ENCODE data around the gene ZNF592.
"Not testable (repeated sequence)": the region's sequence is repeated elsewhere in the genome, so short reads cannot be mapped to it uniquely, and the experiment has no call there.

ZNF592 gene

GRCh38 chr15:84748274-84749110 is at the start of gene ZNF592:
TSS of gene ZNF592 (plus strand) at chr15:84748592. CDS start at chr15:84782676, 34,084 bp downstream.
- DNase-seq = no peak

DNA sequence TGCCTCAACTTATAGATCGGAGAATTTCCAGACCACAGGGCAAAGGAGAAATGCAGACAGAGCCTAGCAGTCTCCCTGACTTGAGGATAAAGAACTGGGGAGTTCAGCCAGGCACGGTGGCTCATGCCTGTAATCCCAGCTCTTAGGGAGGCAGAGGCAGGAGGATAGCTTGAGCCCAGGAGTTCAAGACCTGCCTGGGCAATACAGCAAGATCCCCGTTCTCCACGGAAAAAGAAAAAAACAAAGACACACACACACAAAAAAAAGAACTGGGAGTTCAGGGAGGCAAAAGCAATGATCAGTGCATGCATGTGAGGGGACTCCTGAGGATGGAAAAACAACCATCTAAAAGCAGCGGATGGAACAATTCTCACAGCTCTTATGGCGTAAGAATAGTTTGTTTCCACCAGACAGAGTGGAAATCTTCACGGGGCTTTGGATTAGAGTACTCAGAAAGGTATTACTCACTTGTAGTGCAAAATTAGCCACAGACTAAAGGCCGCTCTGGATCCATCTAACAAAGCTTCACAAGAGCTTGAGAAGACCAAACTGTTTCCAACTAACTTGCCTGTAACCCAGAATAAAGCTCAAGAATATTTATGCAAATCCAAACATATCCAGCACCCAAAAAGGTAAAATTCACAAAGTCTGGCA is 48.7 kb upstream of the ZNF592 start:
- no peak for DNase-seq

GRCh38 chr15:84702961-84703482 is 45.4 kb upstream of the ZNF592 start:
- no peak for DNase-seq

DNA sequence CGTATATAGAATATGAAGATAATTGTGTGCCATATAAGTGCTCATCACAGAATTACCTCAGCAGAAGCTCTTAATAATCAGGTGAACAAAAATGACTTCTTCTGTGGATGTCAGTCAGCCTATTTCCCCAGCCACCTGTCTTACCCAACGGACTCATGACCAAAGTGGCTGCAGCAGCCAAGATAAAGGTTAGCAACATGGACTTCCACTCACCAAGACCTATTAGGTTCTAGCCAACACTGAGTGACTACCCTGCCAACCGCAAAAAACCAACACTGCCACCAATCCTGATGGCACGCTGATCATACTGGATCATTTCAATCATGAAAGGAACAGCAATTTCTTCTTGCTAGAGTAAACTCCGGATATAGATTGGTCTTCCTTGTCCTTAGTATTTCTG is 44.6 kb upstream of the ZNF592 start:
- no peak for DNase-seq

GRCh38 chr15:84714372-84714771 is 34.0 kb upstream of the ZNF592 start:
- no peak for DNase-seq

DNA sequence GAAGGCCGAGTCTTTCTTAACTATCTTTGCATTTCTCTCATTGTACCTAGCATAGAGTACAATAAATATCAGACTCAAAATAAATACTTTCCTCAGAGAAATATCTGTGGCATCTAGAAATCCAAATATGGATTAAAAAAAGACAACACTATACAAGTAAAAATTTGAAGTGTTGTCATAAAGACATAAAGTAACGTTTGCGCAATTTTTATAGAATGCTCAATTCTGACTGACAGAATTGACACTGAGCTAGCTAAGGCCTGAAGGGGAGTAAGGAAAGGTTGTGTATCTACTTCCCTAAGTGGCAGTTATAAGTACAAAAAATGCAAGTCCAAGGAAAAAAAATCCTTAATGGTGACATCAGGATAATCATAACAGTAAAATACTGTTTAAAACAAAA is 33.6 kb upstream of the ZNF592 start:
- DNase-seq = no peak

DNA sequence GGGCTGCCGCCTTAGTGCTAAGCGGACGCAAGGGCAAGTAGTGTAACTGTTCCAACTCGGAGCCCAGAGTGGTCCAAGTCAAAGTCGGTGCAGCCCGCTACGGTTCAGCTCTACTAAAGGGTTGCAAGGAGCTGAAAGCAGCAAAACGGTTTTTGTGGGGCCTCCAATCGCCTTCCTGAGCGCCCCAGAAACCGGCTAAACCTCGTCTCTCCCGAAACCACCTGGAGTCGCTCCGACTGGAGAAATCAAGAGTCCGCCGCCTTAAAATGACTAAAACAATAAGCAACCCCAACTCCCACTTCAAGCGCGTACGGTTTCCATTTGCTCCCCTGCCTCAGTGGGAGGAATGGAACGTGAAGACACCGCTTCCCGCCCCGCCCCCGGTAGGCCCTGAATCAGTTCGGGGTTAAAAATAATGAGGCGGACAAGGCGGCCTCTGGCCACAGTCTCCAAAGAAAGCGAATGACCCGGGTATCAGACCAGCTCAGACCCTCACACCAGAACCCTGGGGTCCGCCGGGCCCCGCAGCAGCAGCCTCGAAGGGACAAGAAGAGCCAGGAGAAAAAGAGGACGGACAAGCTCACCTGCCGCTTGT is 32.9 kb upstream of the ZNF592 start:
- no peak for DNase-seq

GRCh38 chr15:84716036-84716732 is 32.2 kb upstream of the ZNF592 start, which contains the start of gene SEC11A:
TSS of gene SEC11A (minus strand) at chr15:84716139. CDS start at chr15:84716075, 64 bp downstream.
- DNase-seq = peak; percentile 73

GRCh38 chr15:84721371-84721770 is 27.0 kb upstream of the ZNF592 start:
- DNase-seq = no peak

DNA sequence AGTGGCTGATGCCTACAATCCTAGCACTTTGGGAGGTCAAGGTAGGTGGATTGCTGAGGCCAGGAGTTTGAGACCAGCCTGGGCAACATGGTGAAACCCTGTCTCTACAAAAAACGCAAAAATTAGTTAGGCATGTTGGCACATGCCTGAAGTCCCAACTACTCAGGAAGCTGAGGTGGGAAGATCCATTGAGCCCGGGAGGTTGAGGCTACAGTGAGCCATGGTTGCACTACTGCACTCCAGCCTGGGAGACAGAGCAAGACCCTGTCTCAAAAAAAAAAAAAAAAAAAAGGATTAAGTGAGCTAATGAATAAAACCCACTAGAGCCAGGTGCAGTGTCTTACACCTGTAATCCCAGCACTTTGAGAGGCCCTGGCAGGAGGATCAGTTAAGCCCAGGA is 25.8 kb upstream of the ZNF592 start:
- no peak for DNase-seq

DNA sequence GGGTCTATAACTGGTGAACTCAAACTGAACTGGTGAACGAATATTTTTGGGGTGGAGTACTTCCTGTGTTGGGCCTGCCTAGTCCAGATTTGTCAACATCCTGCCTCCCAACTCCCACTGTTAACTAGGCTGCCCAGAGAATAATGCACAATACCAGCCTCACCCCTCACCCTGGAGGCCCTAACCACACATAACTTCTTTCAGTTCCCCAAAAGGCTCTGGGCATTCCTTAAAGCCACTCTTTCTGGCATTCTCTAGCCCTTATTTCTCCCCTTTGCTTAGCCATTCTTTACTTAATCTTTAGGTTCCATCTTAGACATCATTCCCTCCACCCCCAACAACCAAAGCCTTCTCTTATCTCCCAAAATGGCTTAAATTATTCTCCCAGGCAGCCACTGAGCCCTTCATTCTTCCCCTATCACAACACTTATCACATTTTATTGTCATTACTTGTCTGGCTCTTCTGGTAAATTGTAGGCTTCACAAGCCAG is 23.3 kb upstream of the ZNF592 start:
- DNase-seq = no peak

GRCh38 chr15:84727429-84727828 is 21.0 kb upstream of the ZNF592 start:
- no peak for DNase-seq

GRCh38 chr15:84731774-84732173 is 16.6 kb upstream of the ZNF592 start:
- no peak for DNase-seq

DNA sequence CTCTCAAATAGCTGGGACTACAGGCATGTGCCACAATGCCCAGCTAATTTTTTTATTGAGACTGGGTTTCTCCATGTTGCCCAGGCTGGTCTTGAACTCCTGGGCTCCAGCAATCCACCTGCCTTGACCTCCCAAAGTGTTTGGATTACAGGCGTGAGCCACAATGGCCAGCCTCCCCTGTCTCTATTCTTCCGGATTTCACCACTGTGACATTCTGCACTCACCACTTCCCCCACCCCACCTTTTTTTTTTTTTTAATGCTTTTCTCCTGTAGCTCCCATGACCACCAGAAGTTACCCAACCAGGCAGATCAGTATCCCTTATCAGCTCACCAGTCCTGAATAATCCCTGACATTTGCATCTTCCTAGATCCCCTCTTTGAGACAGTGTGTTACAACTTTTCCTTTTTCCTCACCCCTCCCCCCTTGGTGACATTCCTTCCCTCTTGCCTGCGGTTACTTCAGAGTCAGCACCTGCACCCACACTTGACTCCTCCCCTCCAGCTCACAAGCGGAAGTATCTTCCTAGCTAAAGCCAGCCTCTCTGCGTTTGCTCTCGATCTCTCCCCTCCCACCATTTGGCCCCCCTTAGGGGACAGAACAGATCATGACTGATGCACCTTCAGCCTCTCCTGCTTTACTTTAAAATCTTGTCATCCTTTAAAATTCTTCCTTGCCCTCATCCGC is 13.5 kb upstream of the ZNF592 start:
- no peak for DNase-seq

GRCh38 chr15:84735480-84736061 is 12.8 kb upstream of the ZNF592 start:
- not testable (repeated sequence) for DNase-seq

DNA sequence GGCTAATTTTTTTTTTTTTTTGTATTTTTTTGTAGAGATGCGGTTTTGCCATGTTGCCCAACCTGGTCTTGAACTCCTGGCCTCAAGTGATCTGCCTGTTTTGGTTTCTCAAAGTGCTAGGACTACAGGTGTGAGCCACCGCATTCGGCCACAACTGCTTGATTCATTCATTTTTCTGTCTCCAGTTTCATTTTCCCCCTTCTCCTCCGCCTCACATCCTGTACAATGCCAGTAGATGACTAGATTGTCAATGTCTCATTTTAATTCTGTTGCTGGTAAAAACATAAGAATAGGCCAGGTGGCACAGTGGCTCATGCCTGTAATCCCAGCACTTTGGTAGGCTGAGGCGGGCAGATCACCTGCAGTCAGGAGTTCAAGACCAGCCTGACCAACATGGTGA is 12.0 kb upstream of the ZNF592 start:
- DNase-seq = no peak

- no peak for DNase-seq
Measured at GRCh38 chr15:84737005-84737404, 11.4 kb upstream of the ZNF592 start.

- DNase-seq = no peak
Measured at GRCh38 chr15:84740691-84741090, 7.7 kb upstream of the ZNF592 start.

GRCh38 chr15:84741121-84741520 is 7.3 kb upstream of the ZNF592 start:
- no peak for DNase-seq

- no peak for DNase-seq
Measured at GRCh38 chr15:84747416-84748273, 747 bp upstream of the ZNF592 start.
